Measurements from ENCODE around the gene MIER2.

DNA sequence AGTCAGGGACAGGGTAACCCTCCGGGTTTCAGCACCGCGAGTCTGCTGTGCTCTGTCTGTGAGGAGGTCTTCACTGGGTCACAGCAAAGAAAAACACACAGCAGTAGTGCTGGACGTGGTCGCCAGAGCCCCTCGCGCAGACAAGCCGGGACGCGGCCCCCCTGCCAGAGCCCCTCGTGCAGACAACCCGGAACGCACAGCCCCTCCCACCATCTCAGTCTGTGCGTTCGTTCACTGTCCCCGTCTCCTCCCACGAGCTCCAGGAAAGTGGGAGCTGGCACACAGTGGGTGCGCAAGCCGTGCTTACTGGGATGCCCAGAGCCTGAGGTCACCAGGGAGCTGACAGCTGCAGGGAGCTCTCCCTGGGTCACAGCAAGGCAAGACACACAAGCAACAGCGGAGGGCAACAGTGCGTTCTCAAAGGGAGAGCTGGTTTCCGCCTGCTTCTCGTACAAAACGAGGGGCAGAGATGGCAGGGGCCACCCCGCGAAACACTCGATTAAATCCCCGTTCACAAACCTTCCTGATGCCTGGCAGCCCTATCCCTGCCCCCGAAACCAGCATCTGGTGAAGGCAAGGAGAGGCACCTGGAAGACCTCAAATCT is 50.2 kb downstream of the MIER2 start:
- TF ChIP-seq EP300 (IDR thresholded peaks at IDR 0.05) (no peak), POLR2A (IDR thresholded peaks at IDR 0.05; ENCODE audit: low read depth) (no peak)
- TF ChIP-seq, protein P1, sequence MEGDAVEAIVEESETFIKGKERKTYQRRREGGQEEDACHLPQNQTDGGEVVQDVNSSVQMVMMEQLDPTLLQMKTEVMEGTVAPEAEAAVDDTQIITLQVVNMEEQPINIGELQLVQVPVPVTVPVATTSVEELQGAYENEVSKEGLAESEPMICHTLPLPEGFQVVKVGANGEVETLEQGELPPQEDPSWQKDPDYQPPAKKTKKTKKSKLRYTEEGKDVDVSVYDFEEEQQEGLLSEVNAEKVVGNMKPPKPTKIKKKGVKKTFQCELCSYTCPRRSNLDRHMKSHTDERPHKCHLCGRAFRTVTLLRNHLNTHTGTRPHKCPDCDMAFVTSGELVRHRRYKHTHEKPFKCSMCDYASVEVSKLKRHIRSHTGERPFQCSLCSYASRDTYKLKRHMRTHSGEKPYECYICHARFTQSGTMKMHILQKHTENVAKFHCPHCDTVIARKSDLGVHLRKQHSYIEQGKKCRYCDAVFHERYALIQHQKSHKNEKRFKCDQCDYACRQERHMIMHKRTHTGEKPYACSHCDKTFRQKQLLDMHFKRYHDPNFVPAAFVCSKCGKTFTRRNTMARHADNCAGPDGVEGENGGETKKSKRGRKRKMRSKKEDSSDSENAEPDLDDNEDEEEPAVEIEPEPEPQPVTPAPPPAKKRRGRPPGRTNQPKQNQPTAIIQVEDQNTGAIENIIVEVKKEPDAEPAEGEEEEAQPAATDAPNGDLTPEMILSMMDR (IDR thresholded peaks at IDR 0.05): no peak
